ENCODE results near the gene CTNNB1.

DNA sequence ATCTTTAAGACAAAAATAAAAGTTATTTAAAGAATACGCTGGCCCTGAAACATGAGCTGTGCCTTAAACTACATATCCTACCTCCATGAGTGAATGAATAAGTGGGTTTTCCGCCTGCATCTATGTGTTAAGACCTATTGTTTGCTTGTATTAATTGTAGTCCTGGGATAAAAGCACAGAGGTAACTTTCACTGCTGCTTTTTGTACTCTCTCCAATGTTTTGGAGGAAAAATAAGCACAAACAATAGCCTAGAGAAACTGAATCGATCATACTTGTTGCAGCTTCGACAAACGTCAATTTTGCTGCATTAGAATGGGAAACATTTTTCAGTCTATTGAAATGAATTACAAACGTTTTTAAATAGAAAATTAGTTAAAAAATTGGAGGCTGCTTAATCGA lies 1.3 kb upstream of the CTNNB1 start:
- TF ChIP-seq, protein P1, sequence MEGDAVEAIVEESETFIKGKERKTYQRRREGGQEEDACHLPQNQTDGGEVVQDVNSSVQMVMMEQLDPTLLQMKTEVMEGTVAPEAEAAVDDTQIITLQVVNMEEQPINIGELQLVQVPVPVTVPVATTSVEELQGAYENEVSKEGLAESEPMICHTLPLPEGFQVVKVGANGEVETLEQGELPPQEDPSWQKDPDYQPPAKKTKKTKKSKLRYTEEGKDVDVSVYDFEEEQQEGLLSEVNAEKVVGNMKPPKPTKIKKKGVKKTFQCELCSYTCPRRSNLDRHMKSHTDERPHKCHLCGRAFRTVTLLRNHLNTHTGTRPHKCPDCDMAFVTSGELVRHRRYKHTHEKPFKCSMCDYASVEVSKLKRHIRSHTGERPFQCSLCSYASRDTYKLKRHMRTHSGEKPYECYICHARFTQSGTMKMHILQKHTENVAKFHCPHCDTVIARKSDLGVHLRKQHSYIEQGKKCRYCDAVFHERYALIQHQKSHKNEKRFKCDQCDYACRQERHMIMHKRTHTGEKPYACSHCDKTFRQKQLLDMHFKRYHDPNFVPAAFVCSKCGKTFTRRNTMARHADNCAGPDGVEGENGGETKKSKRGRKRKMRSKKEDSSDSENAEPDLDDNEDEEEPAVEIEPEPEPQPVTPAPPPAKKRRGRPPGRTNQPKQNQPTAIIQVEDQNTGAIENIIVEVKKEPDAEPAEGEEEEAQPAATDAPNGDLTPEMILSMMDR (IDR thresholded peaks at IDR 0.05): no peak
- TF ChIP-seq, protein P2, sequence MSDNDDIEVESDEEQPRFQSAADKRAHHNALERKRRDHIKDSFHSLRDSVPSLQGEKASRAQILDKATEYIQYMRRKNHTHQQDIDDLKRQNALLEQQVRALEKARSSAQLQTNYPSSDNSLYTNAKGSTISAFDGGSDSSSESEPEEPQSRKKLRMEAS (IDR thresholded peaks at IDR 0.05): no peak
- TF ChIP-seq RAD21 (conservative IDR thresholded peaks at IDR 0.05 in 1 of 2, IDR thresholded peaks at IDR 0.05 in 1 of 2) (no peak), POLR2A (IDR thresholded peaks at IDR 0.05; ENCODE audit: low read length) (no peak), ZFP36 (IDR thresholded peaks at IDR 0.05; ENCODE audit: borderline replicate concordance, partially characterized antibody) (no peak), TP53 (CRISPR knock-in tag; IDR thresholded peaks at IDR 0.05) (no peak), CHD2 (IDR thresholded peaks at IDR 0.05; ENCODE audit: low read length, partially characterized antibody) (no peak), EP300 (IDR thresholded peaks at IDR 0.05) (no peak), RNF2 (IDR thresholded peaks at IDR 0.05; ENCODE audit: borderline replicate concordance, low read depth) (no peak)
- TF ChIP-seq, protein P3, sequence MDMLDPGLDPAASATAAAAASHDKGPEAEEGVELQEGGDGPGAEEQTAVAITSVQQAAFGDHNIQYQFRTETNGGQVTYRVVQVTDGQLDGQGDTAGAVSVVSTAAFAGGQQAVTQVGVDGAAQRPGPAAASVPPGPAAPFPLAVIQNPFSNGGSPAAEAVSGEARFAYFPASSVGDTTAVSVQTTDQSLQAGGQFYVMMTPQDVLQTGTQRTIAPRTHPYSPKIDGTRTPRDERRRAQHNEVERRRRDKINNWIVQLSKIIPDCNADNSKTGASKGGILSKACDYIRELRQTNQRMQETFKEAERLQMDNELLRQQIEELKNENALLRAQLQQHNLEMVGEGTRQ (IDR thresholded peaks at IDR 0.05): no peak

Measured in A549 (cell line).